NCI-H2196 (cell line): ENCODE measurements around the gene FXYD5.
"Not testable (repeated sequence)": the region's sequence is repeated elsewhere in the genome, so short reads cannot be mapped to it uniquely, and the experiment has no call there.

ENCODE experiments used
- DNase-seq: peaks from one replicate; lab custom pipeline; 2025; ENCODE audit not compliant: unreplicated experiment; lab: John Stamatoyannopoulos, UW

Gene FXYD5

GRCh38 chr19:35177377-35178274 is 23.1 kb downstream of the FXYD5 start:
- DNase-seq: no peak

GRCh38 chr19:35178701-35179100 is 24.2 kb downstream of the FXYD5 start:
- DNase-seq: no peak

- DNase-seq: no peak
Observed at GRCh38 chr19:35179830-35180229, 25.3 kb downstream of the FXYD5 start.

- DNase-seq: no peak
Observed at GRCh38 chr19:35181387-35181786, 26.9 kb downstream of the FXYD5 start.

GRCh38 chr19:35184267-35184666 is 29.7 kb downstream of the FXYD5 start:
- DNase-seq: no peak

- DNase-seq: no peak
Observed at GRCh38 chr19:35184884-35185283, 30.3 kb downstream of the FXYD5 start.

GRCh38 chr19:35194012-35194984 is 39.8 kb downstream of the FXYD5 start:
- no peak for DNase-seq

GRCh38 chr19:35195830-35196229 is 41.3 kb downstream of the FXYD5 start:
- DNase-seq: no peak

- DNase-seq: not testable (repeated sequence)
Observed at GRCh38 chr19:35196861-35197260, 42.3 kb downstream of the FXYD5 start.

GRCh38 chr19:35199481-35199880 is 44.9 kb downstream of the FXYD5 start:
- no peak for DNase-seq

GRCh38 chr19:35202722-35203688 is 48.5 kb downstream of the FXYD5 start:
- DNase-seq: no peak

GRCh38 chr19:35204799-35205732 is 50.5 kb downstream of the FXYD5 start:
- DNase-seq: no peak

GRCh38 chr19:35205733-35206323 is 51.3 kb downstream of the FXYD5 start:
- DNase-seq: no peak

GRCh38 chr19:35206379-35206778 is 51.8 kb downstream of the FXYD5 start:
- DNase-seq: no peak

- DNase-seq: no peak
Observed at GRCh38 chr19:35206855-35207254, 52.3 kb downstream of the FXYD5 start.

GRCh38 chr19:35207391-35207871 is 52.9 kb downstream of the FXYD5 start:
- no peak for DNase-seq

- no peak for DNase-seq
Observed at GRCh38 chr19:35208121-35208520, 53.6 kb downstream of the FXYD5 start.

GRCh38 chr19:35209646-35210045 is 55.1 kb downstream of the FXYD5 start:
- no peak for DNase-seq
